Measurements from ENCODE around the gene TMEM135.

The TMEM135 gene

GRCh38 chr11:87329172-87329571, 291.4 kb downstream of the TMEM135 start:
- no peak for TF ChIP-seq SIN3A (IDR thresholded peaks at IDR 0.05; ENCODE audit: borderline replicate concordance, insufficient read depth, low read length)
- no peak for TF ChIP-seq REST (IDR thresholded peaks at IDR 0.05; ENCODE audit: insufficient read depth in 1 of 2, low read depth in 2 of 2, low read length in 2 of 2)
- TF ChIP-seq POLR2AphosphoS5 (IDR thresholded peaks at IDR 0.05; ENCODE audit: low read depth, low read length), result no peak
- TF ChIP-seq FOXP2 (optimal IDR thresholded peaks at IDR 0.05; ENCODE audit: borderline replicate concordance, extremely low read depth, extremely low read length, insufficient read depth), result no peak
- TF ChIP-seq TAF1 (IDR thresholded peaks at IDR 0.05; ENCODE audit: borderline replicate concordance, insufficient read depth, low read length), result no peak

GRCh38 chr11:87330187-87330601, 292.5 kb downstream of the TMEM135 start:
- TF ChIP-seq SIN3A (IDR thresholded peaks at IDR 0.05; ENCODE audit: borderline replicate concordance, insufficient read depth, low read length) (no peak), POLR2AphosphoS5 (IDR thresholded peaks at IDR 0.05; ENCODE audit: low read depth, low read length) (no peak), FOXP2 (optimal IDR thresholded peaks at IDR 0.05; ENCODE audit: borderline replicate concordance, extremely low read depth, extremely low read length, insufficient read depth) (no peak), REST (IDR thresholded peaks at IDR 0.05; ENCODE audit: insufficient read depth in 1 of 2, low read depth in 2 of 2, low read length in 2 of 2) (no peak), TAF1 (IDR thresholded peaks at IDR 0.05; ENCODE audit: borderline replicate concordance, insufficient read depth, low read length) (no peak)

- TF ChIP-seq REST (IDR thresholded peaks at IDR 0.05; ENCODE audit: insufficient read depth in 1 of 2, low read depth in 2 of 2, low read length in 2 of 2) (no peak), POLR2AphosphoS5 (IDR thresholded peaks at IDR 0.05; ENCODE audit: low read depth, low read length) (no peak), FOXP2 (optimal IDR thresholded peaks at IDR 0.05; ENCODE audit: borderline replicate concordance, extremely low read depth, extremely low read length, insufficient read depth) (no peak), TAF1 (IDR thresholded peaks at IDR 0.05; ENCODE audit: borderline replicate concordance, insufficient read depth, low read length) (no peak), SIN3A (IDR thresholded peaks at IDR 0.05; ENCODE audit: borderline replicate concordance, insufficient read depth, low read length) (no peak)
Observed at GRCh38 chr11:87331273-87331672, 293.5 kb downstream of the TMEM135 start.

GRCh38 chr11:87338046-87338639, 300.4 kb downstream of the TMEM135 start:
- TF ChIP-seq POLR2AphosphoS5 (IDR thresholded peaks at IDR 0.05; ENCODE audit: low read depth, low read length), result no peak
- TF ChIP-seq TAF1 (IDR thresholded peaks at IDR 0.05; ENCODE audit: borderline replicate concordance, insufficient read depth, low read length), result no peak
- no peak for TF ChIP-seq SIN3A (IDR thresholded peaks at IDR 0.05; ENCODE audit: borderline replicate concordance, insufficient read depth, low read length)
- TF ChIP-seq FOXP2 (optimal IDR thresholded peaks at IDR 0.05; ENCODE audit: borderline replicate concordance, extremely low read depth, extremely low read length, insufficient read depth), result no peak
- TF ChIP-seq REST (IDR thresholded peaks at IDR 0.05; ENCODE audit: insufficient read depth in 1 of 2, low read depth in 2 of 2, low read length in 2 of 2), result no peak

Measured in PFSK-1 (cell line).